Subcutaneous abdominal adipose tissue (tissue), 5 donors: ENCODE results near the gene TXLNG.

Experiments
- H3K27ac ChIP-seq: one replicate; pipeline ENCODE4 v1.7.0; 2013; ENCODE audit warnings: low read depth, mild to moderate bottlenecking, inconsistent platforms, low read length, moderate library complexity
- H3K27me3 ChIP-seq, 5 donors: one replicate each; pipeline ENCODE4 v1.7.0; 2013; ENCODE audit warnings: low read length in 5 of 5, inconsistent platforms in 1 of 5; ENCODE audit not compliant: control insufficient read depth in 5 of 5, insufficient read depth in 4 of 5
- H3K36me3 ChIP-seq, 5 donors: one replicate each; pipeline ENCODE4 v1.7.0; 2013; ENCODE audit warnings: low read length in 5 of 5; ENCODE audit not compliant: control insufficient read depth in 5 of 5, insufficient read depth in 5 of 5
- H3K4me1 ChIP-seq, 5 donors: one replicate each; pipeline ENCODE4 v1.7.0; 2013; ENCODE audit warnings: low read length in 5 of 5, mild to moderate bottlenecking in 3 of 5, moderate library complexity in 1 of 5; ENCODE audit not compliant: control insufficient read depth in 5 of 5, insufficient read depth in 5 of 5
- H3K4me3 ChIP-seq, 5 donors: one replicate each; pipeline ENCODE4 v1.7.0; 2013; ENCODE audit warnings: low read length in 5 of 5, low read depth in 1 of 5
- H3K9ac ChIP-seq, 5 donors: one replicate each; pipeline ENCODE4 v1.7.0; 2013; ENCODE audit warnings: low read length in 5 of 5, mild to moderate bottlenecking in 4 of 5, moderate library complexity in 3 of 5
- H3K9me3 ChIP-seq, 5 donors: one replicate each; pipeline ENCODE4 v1.7.0; 2013; ENCODE audit warnings: low read length in 5 of 5; ENCODE audit not compliant: control insufficient read depth in 5 of 5
- donor health status: healthy.
- donor health status: healthy.
- donor health status: healthy.
- donor health status: healthy.
- donor health status: healthy.

The TXLNG gene

GRCh38 chrX:16786139-16786790 lies at the start of gene TXLNG:
TSS of gene TXLNG (plus strand) at chrX:16786466. CDS start at chrX:16786488, 22 bp downstream.
- peaks cover 0 to 2% (median 0%) of the 10 kb centered on the region in 5 donors for H3K27me3 ChIP-seq
- H3K9ac ChIP-seq: peak within 1 kb of the TSS; percentile 22 to 88 (median 81)
- peak within 1 kb of the TSS; percentile 86 to 92 (median 90) for H3K4me3 ChIP-seq
- H3K36me3 ChIP-seq: peaks cover 0 to 6% (median 2%) of the 10 kb centered on the region in 5 donors
- H3K27ac ChIP-seq: peak within 1 kb of the TSS; percentile 84
- no peaks in the 10 kb centered on the region for H3K9me3 ChIP-seq
- H3K4me1 ChIP-seq: peaks cover 8 to 27% (median 26%) of the 10 kb centered on the region in 5 donors

- Histone ChIP-seq H3K4me3 (no peak overlapping the region), H3K9me3 (no peaks in the 10 kb centered on the region), H3K9ac (no peak overlapping the region), H3K27ac (no peak overlapping the region), H3K4me1 (peaks cover 0 to 6% (median 0%) of the 10 kb centered on the region in 5 donors), H3K36me3 (peaks cover 7 to 50% (median 41%) of the 10 kb centered on the region in 5 donors), H3K27me3 (no peaks in the 10 kb centered on the region)
These were observed 49.2 kb upstream of the TXLNG start for GRCh38 chrX:16737024-16737423.

- Histone ChIP-seq H3K9ac (no peak overlapping the region), H3K27ac (no peak overlapping the region), H3K27me3 (no peaks in the 10 kb centered on the region), H3K9me3 (no peaks in the 10 kb centered on the region), H3K4me3 (no peak overlapping the region), H3K36me3 (peaks cover 7 to 71% (median 57%) of the 10 kb centered on the region in 5 donors), H3K4me1 (peaks cover 0 to 6% (median 0%) of the 10 kb centered on the region in 5 donors)
These were observed 46.7 kb upstream of the TXLNG start for GRCh38 chrX:16739574-16739973.

- H3K36me3 ChIP-seq: peaks cover 9 to 71% (median 53%) of the 10 kb centered on the region in 5 donors
- no peaks in the 10 kb centered on the region for H3K27me3 ChIP-seq
- no peak overlapping the region for H3K4me3 ChIP-seq
- no peak overlapping the region for H3K27ac ChIP-seq
- no peak overlapping the region for H3K9ac ChIP-seq
- H3K9me3 ChIP-seq: no peaks in the 10 kb centered on the region
- peaks cover 0 to 12% (median 0%) of the 10 kb centered on the region in 5 donors for H3K4me1 ChIP-seq
These were observed 42.5 kb upstream of the TXLNG start for GRCh38 chrX:16743604-16744325.

GRCh38 chrX:16745102-16745501 lies 41.2 kb upstream of the TXLNG start:
- H3K36me3 ChIP-seq: peaks cover 12 to 67% (median 50%) of the 10 kb centered on the region in 5 donors
- H3K9ac ChIP-seq: no peak overlapping the region
- no peak overlapping the region for H3K4me3 ChIP-seq
- peaks cover 0 to 8% (median 0%) of the 10 kb centered on the region in 5 donors for H3K4me1 ChIP-seq
- H3K9me3 ChIP-seq: no peaks in the 10 kb centered on the region
- H3K27me3 ChIP-seq: no peaks in the 10 kb centered on the region
- H3K27ac ChIP-seq: no peak overlapping the region

GRCh38 chrX:16745659-16746058 lies 40.6 kb upstream of the TXLNG start:
- Histone ChIP-seq H3K27me3 (no peaks in the 10 kb centered on the region), H3K4me1 (peaks cover 0 to 9% (median 0%) of the 10 kb centered on the region in 5 donors), H3K9ac (no peak overlapping the region), H3K9me3 (no peaks in the 10 kb centered on the region), H3K36me3 (peaks cover 12 to 68% (median 55%) of the 10 kb centered on the region in 5 donors), H3K27ac (no peak overlapping the region), H3K4me3 (no peak overlapping the region)

- Histone ChIP-seq H3K4me3 (no peak overlapping the region), H3K27me3 (no peaks in the 10 kb centered on the region), H3K36me3 (peaks cover 12 to 59% (median 46%) of the 10 kb centered on the region in 5 donors), H3K9ac (no peak overlapping the region), H3K27ac (no peak overlapping the region), H3K4me1 (peaks cover 0 to 9% (median 0%) of the 10 kb centered on the region in 5 donors), H3K9me3 (no peaks in the 10 kb centered on the region)
These were observed 37.8 kb upstream of the TXLNG start for GRCh38 chrX:16748425-16748824.

GRCh38 chrX:16750136-16750535 lies 36.1 kb upstream of the TXLNG start:
- peaks cover 0 to 12% (median 0%) of the 10 kb centered on the region in 5 donors for H3K4me1 ChIP-seq
- peaks cover 12 to 57% (median 39%) of the 10 kb centered on the region in 5 donors for H3K36me3 ChIP-seq
- no peaks in the 10 kb centered on the region for H3K27me3 ChIP-seq
- H3K9ac ChIP-seq: no peak overlapping the region
- H3K4me3 ChIP-seq: no peak overlapping the region
- no peak overlapping the region for H3K27ac ChIP-seq
- H3K9me3 ChIP-seq: no peaks in the 10 kb centered on the region

GRCh38 chrX:16754019-16754418 lies 32.2 kb upstream of the TXLNG start:
- H3K9me3 ChIP-seq: no peaks in the 10 kb centered on the region
- H3K4me3 ChIP-seq: no peak overlapping the region
- no peak overlapping the region for H3K27ac ChIP-seq
- peaks cover 0 to 6% (median 0%) of the 10 kb centered on the region in 5 donors for H3K4me1 ChIP-seq
- H3K9ac ChIP-seq: no peak overlapping the region
- no peaks in the 10 kb centered on the region for H3K27me3 ChIP-seq
- H3K36me3 ChIP-seq: peaks cover 22 to 54% (median 44%) of the 10 kb centered on the region in 5 donors

GRCh38 chrX:16756724-16757123 lies 29.5 kb upstream of the TXLNG start:
- H3K27ac ChIP-seq: no peak overlapping the region
- no peaks in the 10 kb centered on the region for H3K9me3 ChIP-seq
- no peak overlapping the region for H3K9ac ChIP-seq
- peaks cover 0 to 6% (median 0%) of the 10 kb centered on the region in 5 donors for H3K4me1 ChIP-seq
- peaks cover 31 to 60% (median 46%) of the 10 kb centered on the region in 5 donors for H3K36me3 ChIP-seq
- H3K4me3 ChIP-seq: no peak overlapping the region
- H3K27me3 ChIP-seq: no peaks in the 10 kb centered on the region
